KMS-11 (cell line): ENCODE data around the gene ZIC5.

Source experiments
- H2AFZ ChIP-seq: fragments of 200-600 bp; sonication (generic); 2 replicates; pipeline ENCODE4 v1.6.1; 2016; ENCODE audit warnings: antibody characterized with exemption, mixed run types, low read depth
- H3K27ac ChIP-seq: fragments of 200-600 bp; sonication (generic); 2 replicates; pipeline ENCODE4 v1.6.1; 2016; ENCODE audit warnings: mild to moderate bottlenecking, mixed run types
- H3K27me3 ChIP-seq: fragments of 200-600 bp; sonication (generic); 2 replicates; pipeline ENCODE4 v1.6.1; 2017; ENCODE audit warnings: mild to moderate bottlenecking, low read depth, mixed run types, moderate library complexity; ENCODE audit not compliant: insufficient read depth
- H3K36me3 ChIP-seq: fragments of 200-600 bp; sonication (generic); 2 replicates; pipeline ENCODE4 v1.6.1; 2017; ENCODE audit warnings: mild to moderate bottlenecking, mixed run types; ENCODE audit not compliant: insufficient read depth
- H3K4me1 ChIP-seq: fragments of 200-600 bp; sonication (generic); 2 replicates; pipeline ENCODE4 v1.6.1; 2016; ENCODE audit warnings: mild to moderate bottlenecking, low read depth, mixed run types; ENCODE audit not compliant: poor library complexity, severe bottlenecking
- H3K4me2 ChIP-seq: fragments of 200-600 bp; sonication (generic); 2 replicates; pipeline ENCODE4 v1.7.0; 2016; ENCODE audit warnings: mild to moderate bottlenecking, mixed run types
- H3K4me3 ChIP-seq: fragments of 200-600 bp; sonication (generic); IDR thresholded peaks from 2 replicates; pipeline ENCODE4 v1.6.1; 2017; ENCODE audit warnings: low read depth, low read length, mixed read lengths; ENCODE audit not compliant: insufficient read depth
- H3K79me2 ChIP-seq: fragments of 200-600 bp; sonication (generic); 2 replicates; pipeline ENCODE4 v1.6.1; 2016; ENCODE audit warnings: low read depth, mixed run types; ENCODE audit not compliant: insufficient read depth
- H3K9ac ChIP-seq: fragments of 200-600 bp; sonication (generic); 2 replicates; pipeline ENCODE4 v1.6.1; 2016; ENCODE audit warnings: mild to moderate bottlenecking, mixed run types
- H4K20me1 ChIP-seq: fragments of 200-600 bp; sonication (generic); 2 replicates; pipeline ENCODE4 v1.6.1; 2016; ENCODE audit warnings: mild to moderate bottlenecking, mixed run types; ENCODE audit not compliant: insufficient read depth
- CTCF ChIP-seq: fragments of 200-600 bp; sonication (generic); conservative IDR thresholded peaks from 2 replicates; pipeline ENCODE4 v1.6.1; 2017; ENCODE audit warnings: low read depth, mild to moderate bottlenecking, antibody characterized with exemption, low read length, moderate library complexity, mixed read lengths

Gene ZIC5

GRCh38 chr13:99959127-99959539, 12.4 kb downstream of the ZIC5 start:
- Histone ChIP-seq H3K4me3 (no peak overlapping the region), H4K20me1 (no peaks in the 10 kb centered on the region), H3K79me2 (no peaks in the 10 kb centered on the region), H3K9ac (no peak overlapping the region), H3K4me2 (no peak overlapping the region), H2AFZ (no peak overlapping the region), H3K4me1 (no peaks in the 10 kb centered on the region), H3K27me3 (no peaks in the 10 kb centered on the region), H3K36me3 (no peaks in the 10 kb centered on the region), H3K27ac (no peak overlapping the region)
- TF ChIP-seq CTCF, result no peak

- Histone ChIP-seq H3K79me2 (no peaks in the 10 kb centered on the region), H3K36me3 (no peaks in the 10 kb centered on the region), H2AFZ (no peak overlapping the region), H3K9ac (no peak overlapping the region), H3K4me3 (no peak overlapping the region), H3K4me1 (no peaks in the 10 kb centered on the region), H3K4me2 (no peak overlapping the region), H3K27ac (no peak overlapping the region), H4K20me1 (no peaks in the 10 kb centered on the region), H3K27me3 (no peaks in the 10 kb centered on the region)
- TF ChIP-seq CTCF, result no peak
These were observed 13.0 kb downstream of the ZIC5 start for GRCh38 chr13:99958406-99959126.

- Histone ChIP-seq H2AFZ (no peak overlapping the region), H3K9ac (no peak overlapping the region), H3K79me2 (no peaks in the 10 kb centered on the region), H3K4me2 (no peak overlapping the region), H3K27ac (no peak overlapping the region), H3K36me3 (no peaks in the 10 kb centered on the region), H3K4me1 (no peaks in the 10 kb centered on the region), H4K20me1 (no peaks in the 10 kb centered on the region), H3K27me3 (no peaks in the 10 kb centered on the region), H3K4me3 (no peak overlapping the region)
- TF ChIP-seq CTCF, result no peak
These were observed 14.9 kb downstream of the ZIC5 start for GRCh38 chr13:99956473-99957349.

DNA sequence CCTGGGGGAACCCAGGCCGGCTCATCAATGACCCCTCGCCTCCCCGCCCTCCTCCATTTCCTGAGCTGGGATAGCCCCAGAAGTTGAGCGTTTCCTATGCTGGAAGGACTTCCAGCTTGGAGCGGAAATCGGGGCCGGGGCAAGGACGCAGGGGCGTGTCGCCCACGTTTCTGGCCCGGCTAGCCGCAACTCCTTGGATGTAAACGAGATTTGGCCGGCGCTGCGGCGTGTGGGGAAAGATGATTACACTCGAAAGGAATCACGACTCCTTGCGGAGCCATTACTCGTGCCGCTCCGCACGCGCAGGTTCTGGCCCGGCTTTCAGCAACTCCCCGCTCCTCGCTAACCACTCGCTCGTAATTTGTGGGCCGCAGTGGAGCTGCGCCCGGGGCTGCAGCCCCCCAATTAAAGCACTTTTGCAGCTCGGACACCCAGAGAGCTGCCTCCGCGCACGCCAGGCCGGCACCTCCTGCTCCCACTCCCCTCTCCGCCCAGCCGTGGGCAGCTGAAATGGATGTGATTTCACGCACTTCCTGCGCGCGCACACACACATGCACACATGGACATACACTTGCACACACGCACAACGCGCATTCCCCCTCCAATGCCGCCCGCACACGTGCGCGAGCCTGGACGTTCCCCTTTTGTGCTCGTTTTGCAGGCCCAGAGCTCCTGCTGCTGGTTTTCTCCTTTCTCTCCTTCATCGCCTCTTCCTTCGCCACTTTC, 15.7 kb downstream of the ZIC5 start:
- H3K27me3 ChIP-seq, result no peaks in the 10 kb centered on the region

More for the DNA sequence above, 15.7 kb downstream of the ZIC5 start:
- Histone ChIP-seq H3K4me1 (no peaks in the 10 kb centered on the region), H4K20me1 (no peaks in the 10 kb centered on the region), H3K4me2 (no peak overlapping the region), H3K36me3 (no peaks in the 10 kb centered on the region), H3K79me2 (no peaks in the 10 kb centered on the region), H3K4me3 (no peak overlapping the region), H3K9ac (no peak overlapping the region), H2AFZ (no peak overlapping the region), H3K27ac (no peak overlapping the region)
- TF ChIP-seq CTCF, result no peak
